ENCODE measurements around the gene RFX3.

DNA sequence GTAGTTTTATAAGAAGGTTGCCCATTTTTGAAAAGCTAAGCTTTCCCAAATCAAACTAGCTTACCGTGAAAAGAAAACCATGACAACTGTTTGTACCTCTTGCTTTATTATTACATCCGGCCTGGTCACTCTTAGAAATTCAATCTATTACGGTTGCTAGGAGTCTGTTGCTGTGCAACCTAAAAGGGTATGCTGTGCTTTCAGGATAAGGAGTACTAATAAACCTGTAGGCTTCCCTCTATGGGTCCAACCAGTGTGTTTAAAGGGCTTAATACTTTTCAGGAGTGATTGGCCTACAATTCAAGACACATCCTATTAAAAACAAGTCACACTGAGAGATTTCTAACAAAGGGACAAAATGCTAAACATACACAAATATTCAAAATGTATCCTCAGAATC lies 27.1 kb downstream of the RFX3 start:
- TF ChIP-seq, protein P1, sequence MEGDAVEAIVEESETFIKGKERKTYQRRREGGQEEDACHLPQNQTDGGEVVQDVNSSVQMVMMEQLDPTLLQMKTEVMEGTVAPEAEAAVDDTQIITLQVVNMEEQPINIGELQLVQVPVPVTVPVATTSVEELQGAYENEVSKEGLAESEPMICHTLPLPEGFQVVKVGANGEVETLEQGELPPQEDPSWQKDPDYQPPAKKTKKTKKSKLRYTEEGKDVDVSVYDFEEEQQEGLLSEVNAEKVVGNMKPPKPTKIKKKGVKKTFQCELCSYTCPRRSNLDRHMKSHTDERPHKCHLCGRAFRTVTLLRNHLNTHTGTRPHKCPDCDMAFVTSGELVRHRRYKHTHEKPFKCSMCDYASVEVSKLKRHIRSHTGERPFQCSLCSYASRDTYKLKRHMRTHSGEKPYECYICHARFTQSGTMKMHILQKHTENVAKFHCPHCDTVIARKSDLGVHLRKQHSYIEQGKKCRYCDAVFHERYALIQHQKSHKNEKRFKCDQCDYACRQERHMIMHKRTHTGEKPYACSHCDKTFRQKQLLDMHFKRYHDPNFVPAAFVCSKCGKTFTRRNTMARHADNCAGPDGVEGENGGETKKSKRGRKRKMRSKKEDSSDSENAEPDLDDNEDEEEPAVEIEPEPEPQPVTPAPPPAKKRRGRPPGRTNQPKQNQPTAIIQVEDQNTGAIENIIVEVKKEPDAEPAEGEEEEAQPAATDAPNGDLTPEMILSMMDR (IDR thresholded peaks at IDR 0.05): no peak
- no peak for TF ChIP-seq EP300 (IDR thresholded peaks at IDR 0.05)
